ENCODE data around the gene NGLY1.

DNA sequence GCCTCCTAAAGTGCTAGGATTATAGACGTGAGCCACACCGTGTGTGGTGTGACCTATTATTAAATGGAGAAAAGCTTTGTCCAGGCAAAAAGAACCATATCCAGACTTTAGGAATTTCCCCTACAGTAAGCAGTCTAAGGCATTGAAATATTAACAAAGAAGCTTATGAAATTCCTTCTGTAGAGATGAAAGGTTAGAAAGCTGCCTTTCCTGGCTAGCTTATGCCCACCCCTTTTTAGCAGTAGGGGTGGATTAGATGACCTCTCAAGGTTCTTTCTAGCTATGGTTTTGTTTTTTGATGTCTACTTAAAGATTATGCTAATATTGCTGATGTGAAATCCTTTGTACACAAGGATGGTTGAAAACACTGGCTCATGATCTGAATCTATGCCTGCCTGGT, 20.6 kb upstream of the NGLY1 start:
- TF ChIP-seq, protein P1, sequence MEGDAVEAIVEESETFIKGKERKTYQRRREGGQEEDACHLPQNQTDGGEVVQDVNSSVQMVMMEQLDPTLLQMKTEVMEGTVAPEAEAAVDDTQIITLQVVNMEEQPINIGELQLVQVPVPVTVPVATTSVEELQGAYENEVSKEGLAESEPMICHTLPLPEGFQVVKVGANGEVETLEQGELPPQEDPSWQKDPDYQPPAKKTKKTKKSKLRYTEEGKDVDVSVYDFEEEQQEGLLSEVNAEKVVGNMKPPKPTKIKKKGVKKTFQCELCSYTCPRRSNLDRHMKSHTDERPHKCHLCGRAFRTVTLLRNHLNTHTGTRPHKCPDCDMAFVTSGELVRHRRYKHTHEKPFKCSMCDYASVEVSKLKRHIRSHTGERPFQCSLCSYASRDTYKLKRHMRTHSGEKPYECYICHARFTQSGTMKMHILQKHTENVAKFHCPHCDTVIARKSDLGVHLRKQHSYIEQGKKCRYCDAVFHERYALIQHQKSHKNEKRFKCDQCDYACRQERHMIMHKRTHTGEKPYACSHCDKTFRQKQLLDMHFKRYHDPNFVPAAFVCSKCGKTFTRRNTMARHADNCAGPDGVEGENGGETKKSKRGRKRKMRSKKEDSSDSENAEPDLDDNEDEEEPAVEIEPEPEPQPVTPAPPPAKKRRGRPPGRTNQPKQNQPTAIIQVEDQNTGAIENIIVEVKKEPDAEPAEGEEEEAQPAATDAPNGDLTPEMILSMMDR (IDR thresholded peaks at IDR 0.05; ENCODE audit: low read depth, low read length) = no peak
- TF ChIP-seq EZH2phosphoT487 (IDR thresholded peaks at IDR 0.05; ENCODE audit: low read depth) = no peak
